ENCODE measurements around the gene ZBTB40.

GRCh38 chr1:22553104-22553880, 101.6 kb downstream of the ZBTB40 start:
- TF ChIP-seq CTCF (conservative IDR thresholded peaks at IDR 0.05) (no peak), EZH2 (IDR thresholded peaks at IDR 0.05; ENCODE audit: low read depth) (no peak)
